Measurements from ENCODE around the gene CYBA.

Gene CYBA

DNA sequence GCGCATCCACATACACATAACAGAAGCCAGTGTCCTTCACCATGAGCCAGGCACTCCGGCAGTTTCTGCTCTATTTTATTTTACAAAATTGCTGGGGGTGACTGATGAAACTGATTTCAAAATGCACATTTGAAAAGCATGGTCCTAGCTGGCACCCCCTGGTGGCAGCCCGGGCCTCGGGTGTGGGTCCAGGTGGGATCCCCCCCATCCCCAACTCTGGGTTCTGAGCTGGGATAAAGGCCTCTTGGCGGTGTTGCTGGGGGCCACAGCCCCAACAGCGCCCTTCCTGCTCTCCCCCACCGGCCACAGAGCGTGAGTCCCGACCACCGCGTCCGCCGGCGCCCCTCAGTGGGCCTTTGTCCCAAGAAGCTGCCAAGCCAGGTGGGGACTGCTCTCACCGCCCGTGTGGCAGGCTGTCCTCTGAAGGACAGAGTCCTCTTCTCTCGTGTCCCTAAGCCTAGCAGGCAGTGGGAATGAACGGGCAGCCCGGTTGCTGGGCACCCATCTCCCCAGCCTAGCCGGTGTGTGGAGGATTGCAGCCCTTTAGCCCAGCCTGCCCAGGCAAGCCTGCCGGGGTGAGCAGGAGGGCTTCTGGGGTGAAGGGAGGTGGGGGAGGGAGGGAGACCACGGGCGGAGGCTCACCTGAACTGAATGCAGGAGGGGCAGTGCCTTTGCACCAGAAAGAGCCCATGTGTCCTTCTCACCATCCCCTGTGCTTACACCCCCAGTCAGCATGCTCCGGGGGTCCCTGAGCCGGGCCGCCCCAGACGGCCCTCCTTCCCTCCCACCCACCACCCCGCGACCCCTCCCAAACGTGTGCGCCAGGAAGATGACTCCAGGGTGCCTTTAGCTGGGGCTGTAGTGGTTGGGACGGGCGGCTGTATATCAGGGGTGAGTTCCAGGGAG is 34.6 kb upstream of the CYBA start:
- TF ChIP-seq, protein P1, sequence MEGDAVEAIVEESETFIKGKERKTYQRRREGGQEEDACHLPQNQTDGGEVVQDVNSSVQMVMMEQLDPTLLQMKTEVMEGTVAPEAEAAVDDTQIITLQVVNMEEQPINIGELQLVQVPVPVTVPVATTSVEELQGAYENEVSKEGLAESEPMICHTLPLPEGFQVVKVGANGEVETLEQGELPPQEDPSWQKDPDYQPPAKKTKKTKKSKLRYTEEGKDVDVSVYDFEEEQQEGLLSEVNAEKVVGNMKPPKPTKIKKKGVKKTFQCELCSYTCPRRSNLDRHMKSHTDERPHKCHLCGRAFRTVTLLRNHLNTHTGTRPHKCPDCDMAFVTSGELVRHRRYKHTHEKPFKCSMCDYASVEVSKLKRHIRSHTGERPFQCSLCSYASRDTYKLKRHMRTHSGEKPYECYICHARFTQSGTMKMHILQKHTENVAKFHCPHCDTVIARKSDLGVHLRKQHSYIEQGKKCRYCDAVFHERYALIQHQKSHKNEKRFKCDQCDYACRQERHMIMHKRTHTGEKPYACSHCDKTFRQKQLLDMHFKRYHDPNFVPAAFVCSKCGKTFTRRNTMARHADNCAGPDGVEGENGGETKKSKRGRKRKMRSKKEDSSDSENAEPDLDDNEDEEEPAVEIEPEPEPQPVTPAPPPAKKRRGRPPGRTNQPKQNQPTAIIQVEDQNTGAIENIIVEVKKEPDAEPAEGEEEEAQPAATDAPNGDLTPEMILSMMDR (IDR thresholded peaks at IDR 0.05; ENCODE audit: low read depth, low read length, missing control alignments): peak; percentile 93
- no peaks in the 10 kb centered on the region for H3K36me3 ChIP-seq (replicated peaks)
- no peak overlapping the region for H3K27ac ChIP-seq
- in situ Hi-C loops (cut with HindIII; ENCODE audit: low pct_ligation_motif_present, low sequenced_read_pairs): loop anchor here (10.0 kb wide), 1 partner anchor 99 kb away; the partner anchor contains the start of gene PIEZO1
- peaks cover 2% of the 10 kb centered on the region for H3K27me3 ChIP-seq (replicated peaks)
- peak; percentile 48 for DNase-seq
- H3K4me3 ChIP-seq (ENCODE audit: low read depth, low read length): peak overlapping the region; percentile 47

DNA sequence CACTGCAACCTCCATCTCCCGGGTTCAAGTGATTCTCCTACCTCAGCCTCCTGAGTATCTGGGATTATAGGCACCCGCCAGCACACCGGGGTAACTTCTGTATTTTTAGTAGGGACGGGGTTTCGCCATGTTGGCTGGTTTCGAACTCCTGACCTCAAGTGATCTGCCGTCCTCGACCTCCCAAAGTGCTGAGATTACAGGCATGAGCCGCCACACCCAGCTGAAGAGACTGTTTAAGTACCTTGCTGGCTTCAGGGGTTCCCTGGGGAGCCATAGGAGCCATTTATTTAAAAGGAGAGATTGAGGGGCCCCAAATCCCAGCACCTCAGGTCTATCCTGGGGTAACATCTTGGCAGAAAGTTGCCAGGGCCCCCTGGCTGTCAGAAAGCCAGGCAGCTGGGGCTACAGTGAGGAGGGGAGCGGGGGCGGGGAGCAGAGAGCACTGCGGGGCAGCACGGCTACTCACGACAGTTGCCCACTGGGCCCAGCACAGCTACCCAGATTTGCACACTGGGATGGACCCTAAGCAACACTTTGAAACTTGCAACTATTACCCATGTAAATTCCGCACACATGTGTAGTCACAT is 33.8 kb upstream of the CYBA start:
- in situ Hi-C loops (cut with HindIII; ENCODE audit: low pct_ligation_motif_present, low sequenced_read_pairs): loop anchor here (10.0 kb wide), 1 partner anchor 100 kb away; the partner anchor contains the start of gene PIEZO1
- TF ChIP-seq, protein P1 (IDR thresholded peaks at IDR 0.05; ENCODE audit: low read depth, low read length, missing control alignments): no peak
- peaks cover 2% of the 10 kb centered on the region for H3K27me3 ChIP-seq (replicated peaks)
- no peak for DNase-seq
- no peaks in the 10 kb centered on the region for H3K36me3 ChIP-seq (replicated peaks)
- no peak overlapping the region for H3K27ac ChIP-seq
- no peak overlapping the region for H3K4me3 ChIP-seq (ENCODE audit: low read depth, low read length)

DNA sequence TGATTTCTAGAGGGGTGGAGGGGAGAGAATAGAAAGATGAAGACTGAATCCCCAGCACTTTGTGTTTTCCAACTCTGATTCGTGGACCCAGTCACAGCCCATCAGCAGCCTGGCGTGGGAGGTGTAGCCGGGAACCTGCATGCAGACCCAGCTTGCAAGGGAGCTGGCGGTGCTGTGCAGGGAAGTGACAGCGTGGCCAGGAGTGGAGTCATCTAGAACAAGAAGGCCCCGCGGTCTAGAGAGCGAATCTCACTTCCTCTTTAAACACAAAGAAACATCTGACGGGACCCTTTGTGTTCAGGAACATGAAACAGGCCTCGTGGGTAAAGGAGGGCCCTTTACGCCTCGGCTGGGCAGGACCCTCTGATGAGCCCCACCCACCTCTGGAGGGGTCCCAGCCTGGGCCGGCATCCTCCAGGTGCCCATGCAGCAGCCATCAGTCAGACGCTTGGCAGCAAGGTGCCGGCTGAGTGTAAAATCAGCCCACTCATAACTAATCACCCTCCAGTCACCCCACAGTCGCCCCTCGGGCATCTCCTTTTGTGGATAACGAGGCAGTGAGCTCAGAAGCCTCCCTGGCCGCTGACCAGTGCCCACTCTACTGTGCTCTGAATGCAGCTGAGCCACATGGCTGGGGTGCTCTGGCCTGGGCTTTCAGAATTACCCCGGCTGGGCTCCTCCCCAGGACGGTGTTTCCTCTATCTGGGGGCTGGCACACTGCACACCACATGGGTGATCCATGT is 31.0 kb upstream of the CYBA start:
- in situ Hi-C loops (cut with HindIII; ENCODE audit: low pct_ligation_motif_present, low sequenced_read_pairs): loop anchor here (10.0 kb wide), 1 partner anchor 103 kb away; the partner anchor contains the start of gene PIEZO1
- Histone ChIP-seq H3K27me3 (replicated peaks) (no peaks in the 10 kb centered on the region), H3K4me3 (ENCODE audit: low read depth, low read length) (no peak overlapping the region), H3K36me3 (replicated peaks) (no peaks in the 10 kb centered on the region), H3K27ac (no peak overlapping the region)
- TF ChIP-seq, protein P1 (IDR thresholded peaks at IDR 0.05; ENCODE audit: low read depth, low read length, missing control alignments): no peak
- DNase-seq: no peak

DNA sequence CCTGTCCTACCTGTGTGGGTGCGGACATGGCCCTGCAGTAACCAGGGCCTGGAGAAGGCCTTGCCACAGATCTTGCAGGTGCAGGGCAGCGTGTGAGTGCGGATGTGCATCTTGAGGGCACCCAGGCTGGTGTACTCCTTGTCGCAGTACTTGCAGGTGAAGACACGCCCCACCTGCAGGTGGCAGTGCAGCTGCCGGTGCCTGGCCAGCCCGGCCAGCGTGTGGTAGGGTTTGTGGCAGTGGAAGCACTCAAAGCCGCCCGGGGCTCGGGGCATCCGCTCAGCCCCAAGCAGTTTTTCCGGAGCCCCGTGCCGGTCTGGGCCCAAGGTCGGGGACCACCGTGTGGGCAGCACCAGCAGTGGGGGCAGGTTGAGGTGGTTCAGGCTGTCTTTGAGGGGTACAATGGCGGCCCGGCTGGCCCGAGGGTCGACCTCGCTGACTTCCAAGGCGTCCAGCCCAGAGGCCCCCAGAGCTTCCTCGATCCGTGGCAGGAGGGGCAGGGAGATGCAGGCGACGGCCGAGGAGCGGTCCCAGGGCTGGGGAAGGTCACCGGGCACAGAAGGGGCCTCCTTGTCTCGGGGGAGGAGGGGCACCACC is 30.3 kb upstream of the CYBA start:
- no peaks in the 10 kb centered on the region for H3K27me3 ChIP-seq (replicated peaks)
- DNase-seq: no peak
- TF ChIP-seq, protein P1 (IDR thresholded peaks at IDR 0.05; ENCODE audit: low read depth, low read length, missing control alignments): peak; percentile 51
- in situ Hi-C loops (cut with HindIII; ENCODE audit: low pct_ligation_motif_present, low sequenced_read_pairs): loop anchor here (10.0 kb wide), 1 partner anchor 104 kb away; the partner anchor contains the start of gene PIEZO1
- H3K27ac ChIP-seq: no peak overlapping the region
- no peaks in the 10 kb centered on the region for H3K36me3 ChIP-seq (replicated peaks)
- no peak overlapping the region for H3K4me3 ChIP-seq (ENCODE audit: low read depth, low read length)

DNA sequence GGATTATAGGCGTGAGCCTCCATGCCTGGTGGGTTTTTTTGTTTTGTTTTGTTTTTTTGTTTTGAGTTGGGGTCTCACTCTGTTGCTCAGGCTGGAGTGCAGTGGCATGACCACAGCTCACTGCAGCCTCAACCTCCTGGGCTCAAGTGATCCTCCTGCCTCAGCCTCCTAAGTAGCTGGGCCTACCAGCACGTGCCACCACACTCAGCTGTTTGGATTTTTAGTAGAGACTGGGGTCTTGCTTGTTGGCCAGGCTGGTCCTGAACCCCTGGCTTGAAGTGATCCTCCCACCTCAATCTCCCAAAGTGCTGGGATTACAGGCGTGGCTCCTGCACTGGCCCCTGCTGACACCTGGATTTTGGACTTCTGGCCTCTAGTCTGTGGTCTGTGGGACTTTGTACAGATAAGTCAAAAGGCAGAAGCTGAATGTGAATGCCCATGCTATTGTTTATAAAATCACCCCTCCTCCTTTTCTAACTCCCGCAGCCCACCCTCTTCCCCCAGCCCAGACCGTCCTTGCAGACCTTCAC is 29.8 kb upstream of the CYBA start:
- no peak overlapping the region for H3K27ac ChIP-seq
- DNase-seq: no peak
- no peaks in the 10 kb centered on the region for H3K36me3 ChIP-seq (replicated peaks)
- TF ChIP-seq, protein P1 (IDR thresholded peaks at IDR 0.05; ENCODE audit: low read depth, low read length, missing control alignments): no peak
- no peaks in the 10 kb centered on the region for H3K27me3 ChIP-seq (replicated peaks)
- H3K4me3 ChIP-seq (ENCODE audit: low read depth, low read length): no peak overlapping the region
- in situ Hi-C loops (cut with HindIII; ENCODE audit: low pct_ligation_motif_present, low sequenced_read_pairs): loop anchor here (10.0 kb wide), 1 partner anchor 104 kb away; the partner anchor contains the start of gene PIEZO1

All from brain microvascular endothelial cell (primary cell).